Measurements from ENCODE around the gene CLASP2.
"Not testable (repeated sequence)": the region's sequence is repeated elsewhere in the genome, so short reads cannot be mapped to it uniquely, and the experiment has no call there.

Gene CLASP2

GRCh38 chr3:33447958-33448357 lies 270.1 kb downstream of the CLASP2 start:
- no peak for DNase-seq (ENCODE audit: low read depth)

DNA sequence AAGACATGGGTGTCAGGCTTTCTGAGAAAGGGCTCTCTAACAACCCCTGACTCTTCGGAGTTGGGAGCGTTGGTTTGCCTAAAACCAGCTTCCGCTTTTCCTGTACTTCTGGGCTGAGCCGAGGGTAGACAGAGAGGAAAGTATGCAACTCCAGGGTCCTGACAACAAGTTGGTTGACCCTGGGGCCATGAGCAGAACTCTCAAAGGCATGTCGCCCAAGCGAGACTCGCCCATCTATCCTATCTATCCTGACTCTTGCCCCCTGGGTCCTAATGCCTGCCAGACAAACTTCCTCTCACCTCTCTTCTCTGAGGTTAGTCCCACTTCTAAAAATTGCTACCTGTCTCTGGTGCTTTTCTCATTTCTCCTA lies 270.8 kb downstream of the CLASP2 start:
- DNase-seq (ENCODE audit: low read depth): not testable (repeated sequence)

All from GM04504 (cell line).